ENCODE data around the gene RPS6KA5. TPM values are rescaled to one million over a fixed set of nuclear protein-coding genes. Genes with fewer than 3 reads are reported as not detected.

RPS6KA5 gene
- total RNA-seq, 1 experiment from 2014 or later: 3.8 TPM

DNA sequence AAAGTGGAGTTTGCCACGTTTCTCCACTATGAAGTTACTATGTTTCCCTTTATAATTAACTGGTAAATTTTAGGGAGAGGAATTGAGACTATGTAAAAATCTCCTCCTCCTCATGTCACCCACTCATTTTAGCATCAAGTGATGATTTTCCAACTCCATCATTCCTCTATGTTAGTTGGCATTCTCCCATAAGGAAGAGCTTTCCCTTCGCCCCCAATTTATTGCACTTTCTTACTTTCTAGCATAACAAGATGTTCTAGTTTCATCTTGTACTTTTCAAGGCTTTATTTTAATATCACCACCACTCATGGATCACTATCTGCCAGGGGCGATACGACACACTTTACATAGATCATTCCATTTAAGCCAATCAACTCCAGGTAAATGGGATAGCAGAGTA lies 97.1 kb downstream of the RPS6KA5 start:
- H2BK15ac ChIP-seq (ENCODE audit: low read depth, low read length): no peak overlapping the region
- no peak overlapping the region for H2BK12ac ChIP-seq (ENCODE audit: insufficient read length, low read depth, low read length)
- H2BK20ac ChIP-seq (ENCODE audit: low read depth, low read length, poor library complexity, severe bottlenecking): no peak overlapping the region
- no peak overlapping the region for H4K91ac ChIP-seq (ENCODE audit: insufficient read length, low read depth, low read length)
- no peaks in the 10 kb centered on the region for H3K23me2 ChIP-seq (ENCODE audit: insufficient read length, low read depth, low read length, poor library complexity, severe bottlenecking)
- no peaks in the 10 kb centered on the region for H3K9me3 ChIP-seq (ENCODE audit: control insufficient read depth, low read depth, low read length)
- Mint-ChIP-seq H3K27me3 (ENCODE audit: low read depth) (no peaks in the 10 kb centered on the region), H3K27ac (no peak overlapping the region), H3K36me3 (ENCODE audit: insufficient read depth in 1 of 3, low read depth in 3 of 3) (no peaks in the 10 kb centered on the region; a peak in 2 of 7 replicates), H3K9me3 (peaks cover 0 to 3% of the 10 kb centered on the region in 2 experiments; a peak in 2 of 5 replicates), H3K4me3 (no peak overlapping the region), H3K4me1 (no peaks in the 10 kb centered on the region)
- H3K27me3 ChIP-seq (ENCODE audit: insufficient read depth, low read length): no peaks in the 10 kb centered on the region
- no peak overlapping the region for H3K56ac ChIP-seq (ENCODE audit: insufficient read length, low read depth, low read length)
- WGBS (ENCODE audit: extremely low coverage, insufficient read length, low lambda C conversion rate): no CpG with 5 or more reads among the region's 4 CpGs
- H2AK5ac ChIP-seq (ENCODE audit: insufficient read length, low read length): no peak overlapping the region
- no peak overlapping the region for H2BK120ac ChIP-seq (ENCODE audit: low read depth, low read length, poor library complexity, severe bottlenecking)
- no peak overlapping the region for H3K23ac ChIP-seq (ENCODE audit: insufficient read length, low read depth, low read length)
- H2AFZ ChIP-seq (ENCODE audit: low read length): no peak overlapping the region
- H3K79me1 ChIP-seq (ENCODE audit: insufficient read depth, low read depth, low read length, poor library complexity, severe bottlenecking): no peaks in the 10 kb centered on the region
- no peak overlapping the region for H3K4me2 ChIP-seq (ENCODE audit: insufficient read depth, insufficient read length, low read length)
- no peak overlapping the region for H4K5ac ChIP-seq (ENCODE audit: insufficient read length, low read depth, low read length)
- H3K9ac ChIP-seq (ENCODE audit: extremely low read depth, insufficient read length, low read length): no peak overlapping the region
- H3K14ac ChIP-seq (ENCODE audit: insufficient read depth, low read length): no peak overlapping the region
- H4K8ac ChIP-seq (replicated peaks; ENCODE audit: insufficient read length, low read depth, low read length): no peak overlapping the region
- H3K79me2 ChIP-seq (ENCODE audit: insufficient read depth, low read length): no peaks in the 10 kb centered on the region
- H3T11ph ChIP-seq (ENCODE audit: low read length): no peak overlapping the region
- H4K20me1 ChIP-seq (ENCODE audit: control insufficient read depth, insufficient read depth, insufficient read length): no peaks in the 10 kb centered on the region
- TF ChIP-seq, protein P1, sequence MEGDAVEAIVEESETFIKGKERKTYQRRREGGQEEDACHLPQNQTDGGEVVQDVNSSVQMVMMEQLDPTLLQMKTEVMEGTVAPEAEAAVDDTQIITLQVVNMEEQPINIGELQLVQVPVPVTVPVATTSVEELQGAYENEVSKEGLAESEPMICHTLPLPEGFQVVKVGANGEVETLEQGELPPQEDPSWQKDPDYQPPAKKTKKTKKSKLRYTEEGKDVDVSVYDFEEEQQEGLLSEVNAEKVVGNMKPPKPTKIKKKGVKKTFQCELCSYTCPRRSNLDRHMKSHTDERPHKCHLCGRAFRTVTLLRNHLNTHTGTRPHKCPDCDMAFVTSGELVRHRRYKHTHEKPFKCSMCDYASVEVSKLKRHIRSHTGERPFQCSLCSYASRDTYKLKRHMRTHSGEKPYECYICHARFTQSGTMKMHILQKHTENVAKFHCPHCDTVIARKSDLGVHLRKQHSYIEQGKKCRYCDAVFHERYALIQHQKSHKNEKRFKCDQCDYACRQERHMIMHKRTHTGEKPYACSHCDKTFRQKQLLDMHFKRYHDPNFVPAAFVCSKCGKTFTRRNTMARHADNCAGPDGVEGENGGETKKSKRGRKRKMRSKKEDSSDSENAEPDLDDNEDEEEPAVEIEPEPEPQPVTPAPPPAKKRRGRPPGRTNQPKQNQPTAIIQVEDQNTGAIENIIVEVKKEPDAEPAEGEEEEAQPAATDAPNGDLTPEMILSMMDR (conservative IDR thresholded peaks at IDR 0.05): no peak
- DNase-seq: no peak
- H3K27ac ChIP-seq (ENCODE audit: insufficient read length, low read depth, low read length): no peak overlapping the region
- H2BK5ac ChIP-seq (ENCODE audit: insufficient read length, low read length): no peak overlapping the region
- no peak overlapping the region for H3K4ac ChIP-seq (ENCODE audit: low read depth, low read length)
- no peaks in the 10 kb centered on the region for H3K4me1 ChIP-seq (ENCODE audit: insufficient read depth, low read length)
- H3K18ac ChIP-seq (ENCODE audit: insufficient read length, low read depth, low read length): no peak overlapping the region
